Endothelial cell of umbilical vein (primary cell): Measurements from ENCODE around the gene TRAPPC10.

Source experiments
- POLR2A ChIP-seq: IDR thresholded peaks from 2 replicates; pipeline ENCODE4 v1.6.1; 2012; ENCODE audit warnings: low read depth, mild to moderate bottlenecking, control low read depth, low read length
- TF ChIP-seq, protein P1 (sequence below), 2 donors: IDR thresholded peaks; 1 replicate in 1 of 2; 2 replicates in 1 of 2; pipeline ENCODE4 v1.5.1; 2011; ENCODE audit warnings: low read length in 2 of 2, mild to moderate bottlenecking in 2 of 2, moderate library complexity in 2 of 2, control low read depth in 1 of 2, inconsistent platforms in 1 of 2, low read depth in 1 of 2; ENCODE audit not compliant: insufficient read depth in 1 of 2; ENCODE audit errors: extremely low read depth in 1 of 2

DNA sequence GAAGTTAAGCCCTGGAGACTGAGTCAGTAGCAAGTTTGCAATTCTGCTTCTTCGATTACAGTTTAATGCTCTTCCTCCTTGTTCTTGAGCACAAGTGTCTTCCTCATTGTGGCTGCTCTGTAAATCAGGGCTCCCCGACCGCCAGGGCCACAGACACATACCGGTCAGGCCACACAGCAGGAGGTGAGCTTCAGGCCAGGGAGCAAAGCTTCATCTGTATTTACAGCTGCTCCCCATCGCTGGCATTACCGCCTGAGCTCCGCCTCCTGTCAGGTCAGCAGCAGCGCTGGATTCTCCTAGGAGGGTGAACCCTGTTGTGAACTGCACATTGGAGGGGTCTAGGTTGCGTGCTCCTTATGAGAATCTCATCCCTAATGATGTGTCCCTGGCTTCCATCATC lies 1.7 kb upstream of the TRAPPC10 start:
- TF ChIP-seq, protein P1, sequence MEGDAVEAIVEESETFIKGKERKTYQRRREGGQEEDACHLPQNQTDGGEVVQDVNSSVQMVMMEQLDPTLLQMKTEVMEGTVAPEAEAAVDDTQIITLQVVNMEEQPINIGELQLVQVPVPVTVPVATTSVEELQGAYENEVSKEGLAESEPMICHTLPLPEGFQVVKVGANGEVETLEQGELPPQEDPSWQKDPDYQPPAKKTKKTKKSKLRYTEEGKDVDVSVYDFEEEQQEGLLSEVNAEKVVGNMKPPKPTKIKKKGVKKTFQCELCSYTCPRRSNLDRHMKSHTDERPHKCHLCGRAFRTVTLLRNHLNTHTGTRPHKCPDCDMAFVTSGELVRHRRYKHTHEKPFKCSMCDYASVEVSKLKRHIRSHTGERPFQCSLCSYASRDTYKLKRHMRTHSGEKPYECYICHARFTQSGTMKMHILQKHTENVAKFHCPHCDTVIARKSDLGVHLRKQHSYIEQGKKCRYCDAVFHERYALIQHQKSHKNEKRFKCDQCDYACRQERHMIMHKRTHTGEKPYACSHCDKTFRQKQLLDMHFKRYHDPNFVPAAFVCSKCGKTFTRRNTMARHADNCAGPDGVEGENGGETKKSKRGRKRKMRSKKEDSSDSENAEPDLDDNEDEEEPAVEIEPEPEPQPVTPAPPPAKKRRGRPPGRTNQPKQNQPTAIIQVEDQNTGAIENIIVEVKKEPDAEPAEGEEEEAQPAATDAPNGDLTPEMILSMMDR (IDR thresholded peaks at IDR 0.05; ENCODE audit: extremely low read depth in 1 of 2, insufficient read depth in 1 of 2, low read depth in 1 of 2, low read length in 2 of 2), result no peak
- no peak for TF ChIP-seq POLR2A
